Vagina (tissue), 2 donors: ENCODE measurements around the gene RB1. TPM values are rescaled to one million over a fixed set of nuclear protein-coding genes. Genes with fewer than 3 reads are reported as not detected.

Experiments
- DNase-seq, 2 donors: peaks; one replicate each; pipeline ENCODE4 v3.0.0-alpha.2; 2017; ENCODE audit errors: extremely low spot score in 2 of 2
- H3K27ac ChIP-seq: fragments of 200-600 bp; sonication (generic); one replicate; pipeline ENCODE4 v1.5.1; 2019
- H3K27me3 ChIP-seq: fragments of 200-600 bp; sonication (generic); one replicate; pipeline ENCODE4 v1.5.1; 2019
- H3K36me3 ChIP-seq, 2 donors: fragments of 200-600 bp; sonication (generic); one replicate each; pipeline ENCODE4 v1.5.1; 2017 to 2019
- H3K4me1 ChIP-seq: fragments of 200-600 bp; sonication (generic); one replicate; pipeline ENCODE4 v1.5.1; 2019
- H3K4me3 ChIP-seq, 2 donors: fragments of 200-600 bp; sonication (generic); 1 replicate in 1 of 2; 2 replicates in 1 of 2; pipeline ENCODE4 v1.5.1; 2016 to 2019
- H3K9me3 ChIP-seq: fragments of 200-600 bp; sonication (generic); one replicate; pipeline ENCODE4 v1.5.1; 2019
- CTCF ChIP-seq, 3 experiments: fragments of 450-650 bp in 2 of 3; fragments of 200-600 bp in 1 of 3; sonication (generic) in 1 of 3; IDR thresholded peaks; one replicate each; pipeline ENCODE4 v1.5.1; 2017 to 2019; ENCODE audit warnings: antibody characterized with exemption in 3 of 3, mild to moderate bottlenecking in 2 of 3, moderate library complexity in 2 of 3
- POLR2A ChIP-seq, 2 donors: fragments of 450-650 bp; IDR thresholded peaks; one replicate each; pipeline ENCODE4 v1.6.1; 2017; ENCODE audit warnings: antibody characterized with exemption in 2 of 2, mild to moderate bottlenecking in 2 of 2, moderate library complexity in 2 of 2
- POLR2AphosphoS5 ChIP-seq, 2 donors: sonication (generic); formaldehyde crosslinking; IDR thresholded peaks; one replicate each; pipeline ENCODE4 v1.9.0; 2017; ENCODE audit warnings: antibody characterized with exemption in 2 of 2, mild to moderate bottlenecking in 2 of 2, low read depth in 1 of 2; ENCODE audit not compliant: insufficient read depth in 1 of 2
- intact Hi-C: fragments of 100-400 bp; cut with DNase I; formaldehyde crosslinking; loops from one replicate; pipeline ENCODE4 v1.15.1; 2023
- total RNA-seq: library from RNA; depleted of rRNA; stranded (reverse); fragments of >200 nt; gene quantifications from one replicate; pipeline ENCODE4 v1.2.3, GENCODE V29; 2016

RB1 gene
- total RNA-seq, 1 donor from 2014 or later, result 34.4 TPM

DNA sequence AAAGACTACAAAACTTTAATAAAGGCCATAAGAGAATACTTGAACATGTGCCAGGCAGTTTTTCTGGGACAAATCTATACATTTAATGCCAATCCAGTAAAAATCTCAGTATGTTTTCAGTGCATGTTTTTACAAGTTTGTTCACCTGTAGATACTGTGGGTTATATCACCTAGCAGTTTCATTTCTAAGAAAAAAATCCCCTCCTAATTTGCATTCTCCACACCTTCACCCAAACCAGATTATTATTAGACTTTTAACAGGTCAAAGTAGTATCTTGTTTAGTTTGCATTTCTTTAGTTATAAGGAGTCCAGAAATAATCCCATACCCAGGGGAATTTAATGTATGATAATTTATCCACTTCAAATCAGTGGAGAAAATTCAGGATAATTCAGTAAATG lies 126.3 kb downstream of the RB1 start:
- intact Hi-C loops, result no loop called here
- Histone ChIP-seq H3K4me1 (peaks cover 17% of the 10 kb centered on the region), H3K27me3 (no peaks in the 10 kb centered on the region), H3K36me3 (no peaks in the 10 kb centered on the region), H3K4me3 (no peak overlapping the region), H3K27ac (no peak overlapping the region), H3K9me3 (no peaks in the 10 kb centered on the region)
- TF ChIP-seq POLR2AphosphoS5 (IDR thresholded peaks at IDR 0.05; ENCODE audit: insufficient read depth in 1 of 2, low read depth in 1 of 2), result no peak
- no peak for TF ChIP-seq POLR2A (IDR thresholded peaks at IDR 0.05)
- TF ChIP-seq CTCF (IDR thresholded peaks at IDR 0.05), result no peak
- no peak for DNase-seq

- Histone ChIP-seq H3K4me3 (no peak overlapping the region), H3K4me1 (peaks cover 21% of the 10 kb centered on the region), H3K9me3 (no peaks in the 10 kb centered on the region), H3K36me3 (no peaks in the 10 kb centered on the region), H3K27ac (peak overlapping the region; percentile 57), H3K27me3 (no peaks in the 10 kb centered on the region)
- no peak for DNase-seq
- TF ChIP-seq POLR2A (IDR thresholded peaks at IDR 0.05), result no peak
- TF ChIP-seq CTCF (IDR thresholded peaks at IDR 0.05), result no peak
- TF ChIP-seq POLR2AphosphoS5 (IDR thresholded peaks at IDR 0.05; ENCODE audit: insufficient read depth in 1 of 2, low read depth in 1 of 2), result no peak
- intact Hi-C loops, result no loop called here
These were observed 127.9 kb downstream of the RB1 start for GRCh38 chr13:48431431-48431830.

GRCh38 chr13:48431987-48432615 lies 128.6 kb downstream of the RB1 start:
- Histone ChIP-seq H3K27me3 (no peaks in the 10 kb centered on the region), H3K4me1 (peaks cover 28% of the 10 kb centered on the region), H3K27ac (peak overlapping the region; percentile 57), H3K9me3 (no peaks in the 10 kb centered on the region), H3K4me3 (no peak overlapping the region), H3K36me3 (no peaks in the 10 kb centered on the region)
- TF ChIP-seq POLR2A (IDR thresholded peaks at IDR 0.05), result no peak
- TF ChIP-seq POLR2AphosphoS5 (IDR thresholded peaks at IDR 0.05; ENCODE audit: insufficient read depth in 1 of 2, low read depth in 1 of 2), result peak in 1 of 2 donors; percentile 5
- no peak for DNase-seq
- intact Hi-C loops, result no loop called here

DNA sequence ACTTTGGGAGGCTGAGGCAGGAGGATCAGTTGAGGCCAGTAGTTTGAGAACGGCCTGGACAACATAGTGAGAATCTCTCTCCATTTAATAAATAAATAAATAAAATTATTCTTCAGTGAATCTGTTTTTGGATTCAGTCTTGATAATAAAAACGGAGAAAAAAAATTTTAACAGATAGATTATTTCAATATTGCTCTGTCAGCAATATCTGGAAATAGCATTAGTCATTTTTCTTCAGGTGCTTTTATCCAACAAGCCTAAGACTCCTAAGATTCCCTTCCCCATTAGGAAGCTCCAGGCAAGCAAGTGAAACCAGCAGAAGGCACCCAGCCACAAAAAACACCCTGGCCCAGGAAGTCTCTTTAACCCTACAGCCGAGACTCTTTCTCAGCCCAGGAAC lies 130.6 kb downstream of the RB1 start:
- Histone ChIP-seq H3K4me3 (no peak overlapping the region), H3K9me3 (no peaks in the 10 kb centered on the region), H3K36me3 (no peaks in the 10 kb centered on the region), H3K27me3 (no peaks in the 10 kb centered on the region), H3K27ac (no peak overlapping the region), H3K4me1 (peaks cover 37% of the 10 kb centered on the region)
- no peak for DNase-seq
- no peak for TF ChIP-seq POLR2A (IDR thresholded peaks at IDR 0.05)
- TF ChIP-seq CTCF (IDR thresholded peaks at IDR 0.05), result no peak
- no peak for TF ChIP-seq POLR2AphosphoS5 (IDR thresholded peaks at IDR 0.05; ENCODE audit: insufficient read depth in 1 of 2, low read depth in 1 of 2)
- intact Hi-C loops, result no loop called here

- Histone ChIP-seq H3K4me3 (no peak overlapping the region), H3K36me3 (no peaks in the 10 kb centered on the region), H3K27me3 (no peaks in the 10 kb centered on the region), H3K27ac (peak overlapping the region; percentile 51), H3K4me1 (peaks cover 32% of the 10 kb centered on the region), H3K9me3 (no peaks in the 10 kb centered on the region)
- intact Hi-C loops, result no loop called here
- no peak for DNase-seq
- TF ChIP-seq POLR2A (IDR thresholded peaks at IDR 0.05) (no peak), POLR2AphosphoS5 (IDR thresholded peaks at IDR 0.05; ENCODE audit: insufficient read depth in 1 of 2, low read depth in 1 of 2) (peak in 1 of 2 donors; percentile 19)
These were observed 133.2 kb downstream of the RB1 start for GRCh38 chr13:48436661-48437288.

DNA sequence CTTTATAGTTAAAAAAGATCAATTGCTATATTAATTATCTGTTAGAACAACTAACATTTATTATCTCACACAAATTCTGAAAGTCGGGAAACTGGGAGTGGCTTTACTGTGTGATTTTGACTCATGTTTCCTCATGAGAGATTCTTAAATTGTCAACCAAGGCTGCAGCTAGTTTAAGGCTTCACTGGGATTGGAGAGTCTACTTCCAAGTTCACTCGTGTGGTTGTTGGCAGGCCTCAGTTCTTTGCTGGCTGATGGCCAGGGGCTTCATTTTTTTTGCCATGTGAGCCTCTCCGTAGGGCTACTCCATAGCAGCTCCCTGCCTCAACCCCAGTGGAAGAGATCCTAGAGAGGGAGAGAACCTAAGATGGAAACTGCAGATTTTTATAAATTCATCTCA lies 133.8 kb downstream of the RB1 start:
- Histone ChIP-seq H3K36me3 (no peaks in the 10 kb centered on the region), H3K9me3 (no peaks in the 10 kb centered on the region), H3K27me3 (no peaks in the 10 kb centered on the region), H3K4me3 (no peak overlapping the region), H3K4me1 (peaks cover 27% of the 10 kb centered on the region), H3K27ac (peak overlapping the region; percentile 51)
- intact Hi-C loops, result no loop called here
- TF ChIP-seq POLR2AphosphoS5 (IDR thresholded peaks at IDR 0.05; ENCODE audit: insufficient read depth in 1 of 2, low read depth in 1 of 2), result peak in 1 of 2 donors; percentile 9
- TF ChIP-seq CTCF (IDR thresholded peaks at IDR 0.05), result no peak
- no peak for DNase-seq
